Testis (tissue), 2 donors: ENCODE data around the gene TMEM229B.

ENCODE experiments used
- CTCF ChIP-seq, 3 experiments: fragments of 450-650 bp in 2 of 3; fragments of 200-600 bp in 1 of 3; sonication (generic) in 1 of 3; IDR thresholded peaks; one replicate each; pipeline ENCODE4 v1.5.1; 2016 to 2019; ENCODE audit warnings: antibody characterized with exemption in 3 of 3, mild to moderate bottlenecking in 2 of 3, moderate library complexity in 1 of 3
- POLR2A ChIP-seq: fragments of 450-650 bp; IDR thresholded peaks from one replicate; pipeline ENCODE4 v1.6.1; 2017; ENCODE audit warnings: antibody characterized with exemption, mild to moderate bottlenecking, moderate library complexity

- no peak for TF ChIP-seq POLR2A
- TF ChIP-seq CTCF (IDR thresholded peaks at IDR 0.05): no peak
Observed at GRCh38 chr14:67515386-67516079, 27.0 kb upstream of the TMEM229B start.
